CD4-positive, alpha-beta T cell treated with Interleukin-4 for 4 hours (primary cell): Measurements from ENCODE around the gene ADAMTS9.

Experiments
- DNase-seq: peaks from one replicate; pipeline ENCODE4 v3.0.0-alpha.2; 2020

The ADAMTS9 gene

DNA sequence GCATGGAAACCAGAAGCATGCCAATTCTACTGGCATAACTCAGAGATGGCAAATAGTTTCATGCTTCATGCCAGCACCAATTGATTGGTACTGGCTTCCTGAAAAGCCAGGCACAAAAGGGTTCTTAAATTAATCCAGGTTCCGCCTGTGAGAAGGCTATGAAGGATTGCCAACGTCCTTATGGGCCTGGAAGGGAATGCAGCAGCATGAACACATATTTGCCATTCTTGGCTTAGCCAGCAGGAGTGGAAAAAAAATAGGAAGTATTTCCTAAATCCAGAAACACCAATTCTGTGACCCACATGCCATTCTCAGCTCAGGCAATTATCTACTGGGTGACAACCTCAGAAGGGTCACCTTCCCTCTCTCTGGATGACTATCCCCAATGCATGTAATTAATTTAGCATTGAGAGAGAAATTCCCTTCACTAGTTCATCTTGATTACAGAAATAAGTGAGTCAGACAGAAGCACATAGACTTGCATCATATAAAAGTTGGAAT lies 36.0 kb downstream of the ADAMTS9 start:
- DNase-seq: no peak

DNA sequence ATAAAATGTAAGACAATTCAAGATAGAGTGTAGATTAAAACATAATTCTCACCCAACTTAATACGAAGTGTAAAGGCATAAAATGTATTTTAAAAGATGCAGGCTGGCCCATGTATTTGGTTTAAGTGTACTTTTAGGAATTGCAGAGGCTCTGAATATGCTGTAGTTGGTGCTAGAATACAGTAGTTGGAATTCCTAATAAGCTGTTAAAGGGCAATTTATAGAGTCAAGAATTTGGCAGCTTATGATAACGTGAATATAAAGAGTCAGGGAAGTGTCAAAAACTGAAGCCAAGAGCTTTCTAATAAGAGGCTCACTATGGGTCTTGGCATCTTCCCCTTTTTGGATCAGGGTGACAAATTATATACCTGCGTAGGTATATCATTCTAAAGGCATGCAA lies 36.5 kb downstream of the ADAMTS9 start:
- no peak for DNase-seq

DNA sequence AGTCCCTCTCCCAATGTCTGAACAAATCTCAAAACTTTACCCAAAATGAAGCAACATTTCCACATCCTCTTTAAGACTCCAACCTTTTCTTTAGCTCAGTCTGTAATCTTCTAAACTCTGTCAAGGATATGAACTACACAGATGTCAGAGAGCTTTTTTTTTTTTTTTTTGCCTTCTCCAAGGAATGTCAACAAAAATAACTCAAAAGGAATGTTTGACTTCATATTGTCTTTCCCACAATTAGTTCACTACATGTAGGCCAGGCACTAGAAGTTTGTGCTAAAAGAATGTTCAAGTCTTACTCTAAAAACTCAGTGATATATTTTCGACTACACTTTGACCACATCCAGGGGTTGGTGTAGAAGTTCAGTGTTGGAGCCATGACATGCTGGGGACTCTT lies 37.1 kb downstream of the ADAMTS9 start:
- DNase-seq: no peak

DNA sequence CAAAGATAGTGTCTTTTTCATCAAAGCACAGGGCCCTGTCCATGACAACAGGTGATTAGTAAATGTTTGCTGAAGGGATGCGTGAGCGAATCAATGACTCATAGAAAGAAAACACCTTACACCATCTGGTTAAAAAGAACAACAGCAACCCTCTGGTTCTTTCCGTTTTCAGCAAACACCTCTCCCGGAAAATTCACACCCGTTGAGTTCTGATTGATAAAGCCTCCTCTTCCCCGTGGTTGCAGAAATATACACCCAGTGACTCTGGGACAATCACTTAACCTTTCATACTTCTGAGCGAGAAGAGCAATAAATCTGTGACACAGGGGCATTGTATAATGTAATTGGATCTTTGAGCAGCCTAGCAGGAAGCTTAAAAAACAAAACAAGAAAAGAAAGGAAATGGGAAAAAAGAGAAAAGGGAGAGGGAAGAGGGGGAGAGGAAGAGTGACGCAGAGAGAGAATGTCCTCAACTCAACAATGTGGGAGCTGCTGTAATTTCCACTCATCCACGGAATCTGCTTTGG lies 37.6 kb downstream of the ADAMTS9 start:
- DNase-seq: no peak

DNA sequence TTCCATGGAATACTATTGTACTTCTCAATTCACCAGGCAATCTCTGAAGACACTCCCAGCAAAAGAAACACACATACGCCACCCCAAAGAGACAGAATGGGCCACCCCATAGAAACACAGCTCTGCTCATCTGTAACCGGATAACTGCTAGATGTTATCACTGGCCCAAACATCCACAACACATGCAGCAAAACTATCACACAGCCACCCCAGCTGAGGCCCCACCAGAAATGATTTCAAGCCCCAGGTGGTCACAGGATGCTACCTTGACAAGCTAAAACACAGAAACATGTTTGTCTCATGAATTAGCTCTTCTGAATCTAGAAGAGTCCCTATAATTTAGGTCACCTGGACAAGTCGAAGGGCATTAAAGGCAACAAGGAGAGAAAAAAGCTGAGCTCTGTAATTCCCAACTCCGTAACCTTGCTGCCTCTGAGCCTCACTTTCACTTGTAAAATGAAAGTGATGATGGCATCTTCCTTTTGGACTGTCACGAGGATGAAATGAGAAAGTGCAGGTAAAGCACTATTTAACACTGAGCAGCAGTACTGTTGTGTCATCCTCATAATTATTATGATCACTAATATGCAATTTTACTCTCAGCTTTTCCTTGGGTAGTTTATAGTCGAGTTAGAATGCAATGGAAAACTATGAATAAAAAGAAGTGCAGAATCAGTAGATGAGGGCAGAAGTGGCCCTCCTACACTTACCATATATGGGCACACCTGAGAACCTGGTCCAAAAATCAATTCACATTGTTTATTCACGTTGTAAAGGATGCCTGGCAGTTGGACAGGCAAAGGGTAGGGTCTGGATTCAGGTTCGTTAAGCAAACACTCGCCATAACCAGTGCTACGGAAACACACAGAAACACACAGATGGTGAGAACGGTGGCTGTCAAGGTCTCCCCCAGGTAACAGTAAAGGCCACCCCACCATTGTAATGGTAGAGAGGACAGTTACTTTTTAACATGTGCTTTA lies 38.6 kb downstream of the ADAMTS9 start:
- DNase-seq: no peak

DNA sequence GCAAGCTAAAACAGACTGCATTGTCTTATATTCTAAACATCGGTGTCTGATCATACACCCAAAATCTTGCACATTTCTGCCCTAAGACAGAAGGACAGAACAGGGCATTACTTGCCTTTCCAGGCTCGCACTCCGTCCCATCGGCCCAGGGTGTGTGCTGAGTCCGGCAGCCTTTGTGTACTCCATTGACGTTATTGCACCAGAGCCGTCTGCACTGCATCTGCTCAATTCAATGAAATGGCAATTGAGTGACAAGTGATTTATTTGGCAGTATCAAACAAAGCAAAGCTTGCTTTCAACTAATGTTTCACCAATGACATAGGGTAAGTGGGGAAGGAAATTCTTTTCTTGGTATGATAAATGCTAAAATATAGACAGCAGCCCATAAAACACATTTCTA lies 40.0 kb downstream of the ADAMTS9 start:
- no peak for DNase-seq

DNA sequence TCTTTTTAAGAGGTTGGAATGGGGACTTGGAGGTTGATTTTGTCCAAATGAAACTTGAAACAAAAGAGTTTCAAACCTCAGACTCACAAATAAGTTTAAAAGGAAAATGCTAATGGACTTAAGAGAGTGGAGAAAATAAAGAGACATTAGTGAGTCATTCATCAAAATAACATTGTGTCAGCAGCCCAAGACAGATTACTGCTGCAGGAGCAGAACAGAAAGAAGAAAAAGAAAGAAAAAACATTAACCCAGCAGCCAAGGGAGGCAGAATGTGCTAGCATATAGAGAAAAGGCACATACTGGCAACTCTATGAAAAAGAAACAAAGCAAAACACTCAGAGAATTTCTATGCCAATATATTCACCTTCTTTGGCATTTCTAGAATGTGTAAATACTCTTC lies 42.6 kb downstream of the ADAMTS9 start:
- DNase-seq: no peak

DNA sequence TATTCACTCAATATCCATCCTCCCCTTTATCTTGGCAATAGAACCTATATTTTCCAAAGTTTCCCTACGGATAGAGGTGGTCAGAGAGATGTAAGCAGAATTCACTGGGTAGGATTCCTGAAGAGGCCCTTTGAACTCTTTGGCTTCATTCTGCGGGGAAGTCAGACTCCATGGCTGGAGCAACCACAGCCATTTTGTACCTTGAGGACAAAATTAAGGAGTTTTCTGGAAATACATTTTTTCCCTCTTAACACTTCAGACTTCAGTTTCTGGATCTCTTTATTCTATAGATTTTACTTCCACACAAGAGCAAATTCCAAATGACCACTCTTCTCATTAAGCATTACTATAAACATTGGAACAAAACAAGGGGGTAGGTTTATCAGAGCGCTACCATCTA lies 43.3 kb downstream of the ADAMTS9 start:
- DNase-seq: no peak

DNA sequence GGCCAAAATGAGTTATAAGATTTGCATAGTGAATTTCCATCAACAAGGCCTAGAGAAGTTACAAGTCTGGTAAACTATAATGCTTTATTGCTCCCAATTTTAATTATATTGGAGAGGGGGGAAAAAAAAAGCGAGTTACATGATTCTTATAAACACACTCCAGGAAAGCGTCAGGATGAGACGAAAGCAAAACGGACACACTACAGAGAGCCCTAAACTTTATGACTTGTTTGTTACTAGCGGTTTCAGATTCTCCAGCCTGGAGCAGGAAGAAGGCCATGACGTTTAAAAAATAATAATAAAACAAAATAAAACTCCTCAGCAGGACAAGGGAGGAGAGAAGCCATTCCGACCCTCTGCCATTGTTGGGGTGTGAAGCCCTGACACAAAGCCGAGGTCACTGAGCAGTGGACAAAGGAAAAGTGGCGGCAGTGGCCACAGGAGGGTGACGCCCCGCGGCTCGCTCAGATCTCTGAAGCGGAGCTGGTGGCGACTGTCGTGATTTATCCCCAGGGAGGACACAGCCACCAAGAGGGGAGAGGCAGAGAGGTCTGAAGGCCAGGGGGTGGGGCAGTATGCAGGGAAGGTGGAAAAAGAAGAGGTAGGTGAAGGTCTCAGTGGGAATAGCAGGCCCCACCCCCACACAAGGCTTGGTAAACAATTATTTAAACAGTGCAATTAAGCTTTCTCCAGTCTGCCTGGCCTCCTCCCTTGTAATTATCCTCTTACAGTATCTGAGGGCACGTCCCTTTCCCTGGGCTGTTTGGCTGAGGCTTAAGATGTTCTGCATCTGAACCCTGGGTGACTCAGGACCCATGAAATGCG lies 45.3 kb downstream of the ADAMTS9 start:
- no peak for DNase-seq

DNA sequence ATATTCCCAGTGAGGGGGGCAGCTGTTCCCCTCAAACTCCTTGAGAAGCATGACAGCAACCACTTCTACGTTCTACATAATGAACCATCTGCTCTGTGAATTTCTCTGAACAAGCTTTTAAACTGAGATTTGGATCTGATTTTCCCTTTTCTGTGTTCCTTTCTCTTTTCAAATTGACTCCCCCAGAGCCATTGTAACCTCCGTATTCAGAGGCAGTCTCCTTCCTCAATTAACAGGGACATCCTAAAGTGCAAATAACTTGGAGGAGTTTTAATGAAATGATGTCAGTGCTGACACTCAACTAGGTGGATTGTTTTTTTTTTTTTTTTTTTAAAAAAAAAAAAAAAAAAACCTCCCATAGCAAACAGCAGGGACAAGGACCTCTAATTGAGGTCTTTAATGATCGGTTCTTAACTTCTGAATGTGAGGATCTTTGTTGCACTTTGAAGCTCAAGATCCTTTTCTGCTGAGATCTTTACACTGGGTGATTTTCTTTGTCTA lies 48.8 kb downstream of the ADAMTS9 start:
- no peak for DNase-seq

DNA sequence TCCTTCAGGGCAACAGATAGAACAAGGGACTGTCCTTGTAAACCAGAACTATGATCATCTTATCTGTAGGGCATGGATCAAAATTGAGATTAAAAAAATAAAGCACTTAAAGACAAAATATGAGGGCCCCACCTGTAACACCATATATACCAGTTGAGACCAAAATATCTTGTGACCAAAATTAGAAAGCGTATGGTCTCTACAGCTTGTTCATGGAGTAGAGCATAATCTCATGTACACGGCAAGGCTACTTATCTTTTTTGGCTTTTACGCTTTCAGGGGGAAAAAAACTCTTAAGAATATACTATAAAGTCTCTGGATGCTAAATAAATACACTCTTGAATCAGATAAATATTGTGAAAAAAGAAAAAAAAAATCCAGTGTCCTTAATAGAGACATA lies 49.3 kb downstream of the ADAMTS9 start:
- DNase-seq: no peak

DNA sequence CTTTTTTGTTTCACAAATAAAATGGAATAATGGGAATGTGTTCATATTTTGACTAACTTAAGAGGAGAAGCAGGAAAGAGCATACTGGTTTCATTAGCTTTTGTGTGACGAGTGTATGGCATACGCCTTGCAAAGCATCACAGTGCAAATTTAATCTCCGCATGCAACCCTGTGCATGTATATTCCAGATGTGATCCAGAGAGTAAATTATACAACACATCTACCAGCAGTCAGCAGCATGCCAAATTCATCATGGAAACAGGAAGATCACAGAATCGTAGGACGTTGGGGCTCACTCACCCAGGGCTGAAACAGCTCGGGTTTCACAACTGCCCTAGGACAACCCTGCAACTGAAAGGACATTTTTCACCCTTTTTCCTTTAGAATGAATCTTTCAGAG lies 53.4 kb downstream of the ADAMTS9 start:
- DNase-seq: no peak

DNA sequence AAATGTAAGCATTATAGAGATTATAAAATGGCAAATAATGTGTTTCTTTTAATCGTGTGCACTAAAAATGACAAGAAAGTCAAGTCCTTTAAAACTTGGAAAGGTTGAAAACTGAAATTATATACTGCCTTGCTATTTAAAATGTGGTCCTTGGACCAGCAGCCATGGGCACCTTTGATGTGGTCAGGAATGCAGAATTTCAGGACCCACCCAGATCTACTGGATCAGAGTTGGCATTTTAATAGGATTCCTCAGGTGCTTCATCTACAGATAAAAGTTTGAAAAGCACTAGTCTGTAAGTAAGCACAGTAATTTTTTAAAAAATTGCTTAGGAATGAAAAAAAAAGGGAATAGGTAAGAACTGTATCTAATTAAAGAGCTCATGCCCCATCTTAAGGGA lies 55.8 kb downstream of the ADAMTS9 start:
- no peak for DNase-seq

DNA sequence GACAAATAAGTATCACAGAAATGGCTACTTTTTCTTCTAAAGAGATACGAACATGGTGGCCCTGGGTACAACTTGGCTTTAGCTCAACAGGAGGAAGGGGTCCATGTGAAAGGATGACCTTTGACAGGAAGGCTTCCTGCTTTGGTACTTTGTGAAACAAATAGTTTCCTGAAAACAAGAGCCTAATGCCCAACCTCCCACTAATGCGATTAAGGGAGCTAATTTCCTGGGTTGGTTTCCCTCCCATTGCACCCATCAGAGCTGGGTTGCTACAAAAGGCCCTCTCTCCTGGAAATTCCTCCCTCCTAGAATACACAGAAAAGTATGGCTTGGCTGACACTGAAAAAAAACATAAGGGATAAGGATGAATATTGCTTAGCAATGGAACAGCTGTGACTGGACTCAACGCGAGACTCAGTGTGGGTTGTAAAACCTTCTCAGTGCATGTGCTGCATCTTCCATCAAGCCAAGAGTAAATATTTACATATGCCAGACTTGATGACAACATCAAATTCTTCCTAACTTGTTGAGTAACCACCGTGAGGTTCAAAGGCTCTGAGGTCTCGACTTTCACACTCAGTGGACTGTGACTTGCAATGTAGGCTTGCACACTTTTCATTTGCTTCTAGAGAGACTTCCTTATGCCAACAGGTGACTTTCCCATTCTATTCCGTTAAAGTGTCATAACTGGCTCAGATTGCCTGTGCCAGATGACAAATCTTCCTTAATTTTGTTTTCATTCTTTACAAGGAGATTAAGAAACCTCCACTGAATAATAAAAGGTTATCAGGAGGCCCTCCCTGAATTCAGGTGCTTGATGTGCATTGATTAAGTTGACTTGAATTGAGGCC lies 60.1 kb downstream of the ADAMTS9 start:
- DNase-seq: no peak

DNA sequence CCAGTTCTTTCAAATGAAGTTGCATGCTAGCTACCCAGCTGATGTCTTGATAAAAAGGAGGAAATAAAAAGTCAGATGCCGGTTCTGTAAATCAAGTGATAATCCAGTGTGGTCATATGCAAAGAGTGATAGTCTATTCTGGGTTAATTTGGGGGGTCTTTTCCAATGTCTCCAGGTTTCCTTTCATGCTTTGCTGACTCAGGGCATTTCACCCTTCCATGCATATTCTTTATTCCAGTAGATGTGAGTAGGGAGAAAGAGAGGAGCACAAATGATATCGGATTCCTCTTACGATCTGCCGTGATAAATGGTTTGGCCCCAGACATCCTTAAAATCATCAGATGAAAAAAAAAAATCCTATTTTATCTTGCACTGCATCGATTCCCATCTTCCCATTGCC lies 60.8 kb downstream of the ADAMTS9 start:
- DNase-seq: no peak

DNA sequence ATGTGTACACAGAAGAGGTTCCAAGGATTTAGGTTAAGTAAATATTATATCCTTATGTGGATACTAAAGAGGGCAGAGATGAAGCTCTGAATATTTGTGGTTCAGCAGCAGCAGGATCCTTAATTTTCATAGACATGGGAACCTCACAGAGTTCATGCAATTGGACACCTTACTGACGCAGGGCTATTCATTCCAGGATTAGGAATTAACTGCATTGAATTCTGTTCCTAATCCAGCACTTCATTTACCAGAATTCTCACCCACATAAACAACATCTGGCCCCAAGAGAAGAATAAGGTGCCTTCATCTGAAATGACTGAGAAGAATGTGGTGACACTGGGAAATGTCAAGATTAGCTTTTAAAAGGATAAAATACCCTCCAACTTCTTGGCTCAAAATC lies 62.4 kb downstream of the ADAMTS9 start:
- DNase-seq: no peak

DNA sequence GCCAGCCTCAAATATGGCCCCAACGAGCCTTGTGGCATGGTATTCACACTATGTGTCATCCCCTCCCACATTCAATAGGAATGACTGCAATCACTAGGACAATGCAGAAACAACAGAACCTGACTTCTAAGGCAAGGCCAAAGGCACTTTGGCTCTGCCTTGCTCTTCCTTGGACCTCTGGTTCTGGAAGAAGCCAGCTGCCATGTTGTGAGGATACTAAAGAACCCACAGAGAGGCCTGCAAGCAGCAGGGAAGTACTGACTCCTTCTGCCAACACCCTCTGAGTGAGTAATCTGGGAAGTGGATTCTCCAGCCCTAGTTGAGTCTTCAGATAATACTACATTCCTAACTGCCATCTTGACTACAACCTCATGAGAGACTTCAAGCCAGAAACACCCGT lies 64.7 kb downstream of the ADAMTS9 start:
- no peak for DNase-seq

DNA sequence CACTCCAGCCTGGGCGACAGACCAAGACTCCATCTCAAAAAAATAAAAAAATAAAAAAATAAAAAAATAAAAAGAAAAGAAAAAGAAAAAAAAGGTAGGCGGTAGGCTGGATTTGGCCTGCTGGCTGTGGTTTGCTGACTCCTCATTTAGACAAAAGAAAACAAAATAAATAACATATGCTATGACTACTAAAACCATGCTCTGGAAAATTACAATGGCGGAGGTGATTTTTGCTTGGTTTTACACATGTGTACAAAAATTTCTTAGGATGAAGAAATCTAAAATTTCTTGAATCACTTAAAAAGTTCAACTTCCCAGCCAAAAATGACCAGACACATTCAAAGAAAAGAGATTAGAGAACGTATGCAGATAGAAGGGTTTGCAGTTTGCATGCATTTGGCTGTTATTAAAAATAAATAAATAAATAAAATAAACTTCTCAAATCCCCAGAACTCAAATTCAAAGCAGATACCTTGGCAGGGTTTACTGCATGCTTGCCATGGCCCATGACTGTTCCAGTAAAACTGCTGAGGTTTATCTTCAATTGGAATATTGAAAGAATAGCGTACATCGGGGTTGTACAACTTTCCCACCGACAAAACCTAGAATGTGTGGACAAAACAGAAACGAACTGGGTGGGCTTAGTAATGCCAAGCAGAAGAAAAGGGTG lies 65.9 kb downstream of the ADAMTS9 start:
- no peak for DNase-seq

DNA sequence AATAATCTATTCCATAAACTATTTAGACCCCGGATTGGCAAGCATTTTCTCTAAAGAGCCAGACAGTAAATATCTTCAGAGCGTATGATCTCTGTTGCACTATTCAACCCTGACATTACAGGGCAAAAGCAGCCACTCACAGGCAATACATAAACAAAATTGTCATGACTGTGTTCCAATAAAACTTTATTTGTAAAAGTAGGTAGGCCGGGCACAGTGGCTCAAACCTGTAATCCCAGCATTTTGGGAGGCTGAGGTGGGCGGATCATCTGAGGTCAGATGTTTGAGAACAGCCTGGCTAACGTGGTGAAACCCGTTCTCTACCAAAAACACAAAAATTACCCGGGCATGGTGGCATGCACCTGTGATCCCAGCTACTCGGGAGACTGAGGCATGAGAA lies 66.5 kb downstream of the ADAMTS9 start:
- no peak for DNase-seq

DNA sequence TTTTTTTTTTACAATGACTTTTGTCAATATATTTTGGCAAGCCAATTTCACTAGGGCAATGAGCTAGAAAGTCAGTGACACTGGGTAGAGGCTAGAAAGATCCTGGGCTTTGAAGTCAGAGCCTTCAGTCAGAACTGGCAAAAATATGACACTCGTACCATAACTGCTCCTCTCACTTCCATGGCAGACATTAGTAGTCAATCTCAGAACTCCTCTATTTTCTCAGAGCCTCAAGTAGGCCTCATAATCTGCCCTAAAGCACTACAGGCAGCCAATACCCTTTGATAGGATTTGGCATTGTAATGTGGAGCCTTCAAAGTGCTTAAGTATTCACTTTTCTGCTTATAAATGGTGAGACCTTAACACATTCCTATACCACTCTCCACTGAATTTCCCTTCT lies 67.8 kb downstream of the ADAMTS9 start:
- DNase-seq: no peak

DNA sequence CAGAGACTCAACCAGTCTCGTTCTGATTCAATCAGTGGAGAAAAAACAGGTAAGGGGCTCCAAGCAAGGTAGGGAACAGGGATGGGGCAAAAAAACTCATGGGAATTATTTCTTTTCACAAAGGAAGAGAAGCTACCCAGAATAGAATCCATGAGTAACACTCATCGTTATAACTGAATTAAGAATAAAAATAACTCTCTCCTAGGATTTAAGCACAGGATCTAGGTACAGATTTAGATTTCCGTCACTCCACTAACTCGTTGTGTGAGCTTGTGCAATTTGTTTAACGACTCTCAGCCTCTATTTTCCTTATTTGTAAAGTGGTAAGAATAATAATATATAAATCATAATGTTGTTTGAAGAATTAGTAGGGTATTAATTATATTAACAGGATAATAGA lies 68.6 kb downstream of the ADAMTS9 start:
- DNase-seq: no peak

DNA sequence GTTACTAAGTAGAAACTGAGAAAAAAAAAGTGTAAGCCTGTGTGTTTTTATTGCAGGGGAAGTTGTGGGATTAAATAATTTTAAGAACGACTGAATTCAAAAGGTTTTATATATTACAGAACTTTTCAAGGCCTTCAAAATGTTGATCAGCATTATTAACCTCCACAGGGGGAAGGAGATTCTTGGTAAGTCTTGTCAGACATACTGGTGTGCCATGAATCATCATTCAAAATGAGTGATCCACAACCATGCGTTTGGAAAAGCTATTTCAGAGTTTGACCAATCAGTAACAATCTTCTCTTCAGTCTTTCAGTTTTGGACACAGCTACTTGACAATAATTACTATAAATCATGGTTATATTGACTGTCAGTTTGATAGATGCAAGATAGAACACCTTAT lies 70.2 kb downstream of the ADAMTS9 start:
- DNase-seq: no peak
